ENCODE measurements around the gene PAK6.

DNA sequence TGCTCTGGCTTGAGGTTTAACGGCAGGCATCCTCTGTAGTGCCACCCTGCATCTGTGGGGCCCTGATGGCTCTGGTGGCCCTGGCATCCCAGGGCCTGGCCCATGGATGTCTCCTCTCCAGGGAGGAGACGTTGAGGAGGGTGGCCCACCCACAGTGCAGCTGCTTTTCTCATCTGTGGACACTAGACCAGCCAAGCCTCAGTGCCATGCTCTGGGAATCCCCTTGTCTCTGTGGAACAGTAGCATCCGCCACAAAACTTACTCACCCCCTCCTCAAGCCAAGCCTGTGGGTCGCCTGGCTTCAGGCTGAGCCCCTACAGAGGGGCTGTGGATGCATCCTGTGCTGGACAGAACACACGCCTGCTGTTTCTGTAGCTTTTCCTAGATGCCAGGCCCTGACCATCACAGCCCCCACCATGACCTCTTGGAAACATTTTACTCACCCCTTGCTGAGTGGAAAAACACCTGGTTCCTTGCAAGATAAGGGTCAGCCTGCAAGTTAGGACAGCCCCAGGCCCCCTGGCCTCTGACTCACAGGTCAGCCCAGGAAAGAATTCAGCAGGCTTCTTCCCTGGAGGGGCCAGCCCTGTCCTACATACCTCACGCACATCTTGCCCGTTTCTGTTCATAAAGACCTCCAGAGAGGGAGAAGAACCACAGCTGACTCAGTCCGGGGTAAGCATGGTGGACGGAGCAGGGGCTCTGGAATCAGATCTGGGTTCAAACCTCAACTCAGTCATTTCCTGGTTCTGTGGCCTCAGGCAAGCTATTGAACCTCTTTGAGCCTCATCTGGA is 19.0 kb downstream of the PAK6 start:
- TF ChIP-seq, protein P1, sequence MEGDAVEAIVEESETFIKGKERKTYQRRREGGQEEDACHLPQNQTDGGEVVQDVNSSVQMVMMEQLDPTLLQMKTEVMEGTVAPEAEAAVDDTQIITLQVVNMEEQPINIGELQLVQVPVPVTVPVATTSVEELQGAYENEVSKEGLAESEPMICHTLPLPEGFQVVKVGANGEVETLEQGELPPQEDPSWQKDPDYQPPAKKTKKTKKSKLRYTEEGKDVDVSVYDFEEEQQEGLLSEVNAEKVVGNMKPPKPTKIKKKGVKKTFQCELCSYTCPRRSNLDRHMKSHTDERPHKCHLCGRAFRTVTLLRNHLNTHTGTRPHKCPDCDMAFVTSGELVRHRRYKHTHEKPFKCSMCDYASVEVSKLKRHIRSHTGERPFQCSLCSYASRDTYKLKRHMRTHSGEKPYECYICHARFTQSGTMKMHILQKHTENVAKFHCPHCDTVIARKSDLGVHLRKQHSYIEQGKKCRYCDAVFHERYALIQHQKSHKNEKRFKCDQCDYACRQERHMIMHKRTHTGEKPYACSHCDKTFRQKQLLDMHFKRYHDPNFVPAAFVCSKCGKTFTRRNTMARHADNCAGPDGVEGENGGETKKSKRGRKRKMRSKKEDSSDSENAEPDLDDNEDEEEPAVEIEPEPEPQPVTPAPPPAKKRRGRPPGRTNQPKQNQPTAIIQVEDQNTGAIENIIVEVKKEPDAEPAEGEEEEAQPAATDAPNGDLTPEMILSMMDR (IDR thresholded peaks at IDR 0.05) = no peak
- TF ChIP-seq POLR2A (IDR thresholded peaks at IDR 0.05) = no peak
